NCI-H748 (cell line): Measurements from ENCODE around the gene PATL2.
"Not testable (repeated sequence)": the region's sequence is repeated elsewhere in the genome, so short reads cannot be mapped to it uniquely, and the experiment has no call there.

ENCODE experiments used
- DNase-seq: peaks from one replicate; lab custom pipeline; 2025; ENCODE audit not compliant: unreplicated experiment; lab: John Stamatoyannopoulos, UW

PATL2 gene

DNA sequence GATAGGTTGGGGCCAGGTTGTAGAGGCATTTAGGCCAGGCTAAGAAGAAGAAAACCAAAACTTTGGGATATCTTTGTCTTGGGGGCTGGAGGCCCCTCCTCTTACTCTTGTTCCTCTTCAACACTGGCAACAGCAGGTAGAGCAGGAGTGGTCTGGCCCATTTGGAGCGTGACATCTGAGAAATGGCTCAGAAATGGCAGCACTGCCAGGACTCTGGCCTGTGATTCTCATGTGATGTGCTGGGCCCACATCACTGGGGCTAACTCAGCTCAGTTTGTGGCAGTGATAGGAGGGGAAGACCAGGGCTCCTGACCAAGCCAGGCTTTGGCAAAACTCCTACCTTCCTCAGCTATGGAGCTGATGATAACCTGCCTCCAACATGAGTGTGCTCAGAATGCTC lies 18.5 kb downstream of the PATL2 start:
- no peak for DNase-seq

DNA sequence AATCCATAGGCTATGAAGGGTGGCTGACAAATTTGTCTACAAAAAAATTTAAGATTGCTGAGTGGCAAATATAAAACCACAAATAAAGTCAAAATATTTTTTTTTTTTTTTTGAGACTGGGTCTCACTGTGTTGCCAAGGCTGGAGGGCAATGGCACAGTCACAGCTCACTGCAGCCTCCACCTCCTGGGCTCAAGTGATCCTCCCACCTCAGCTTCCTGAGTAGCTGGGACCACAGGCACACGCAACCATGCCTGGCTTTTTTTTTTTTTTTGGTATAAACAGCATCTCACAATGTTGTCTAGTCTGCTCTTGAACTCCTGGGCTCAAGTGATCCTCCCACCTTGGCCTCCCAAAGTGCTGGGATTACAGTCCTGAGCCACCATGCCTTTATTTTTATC lies 20.9 kb downstream of the PATL2 start:
- DNase-seq, result not testable (repeated sequence)

DNA sequence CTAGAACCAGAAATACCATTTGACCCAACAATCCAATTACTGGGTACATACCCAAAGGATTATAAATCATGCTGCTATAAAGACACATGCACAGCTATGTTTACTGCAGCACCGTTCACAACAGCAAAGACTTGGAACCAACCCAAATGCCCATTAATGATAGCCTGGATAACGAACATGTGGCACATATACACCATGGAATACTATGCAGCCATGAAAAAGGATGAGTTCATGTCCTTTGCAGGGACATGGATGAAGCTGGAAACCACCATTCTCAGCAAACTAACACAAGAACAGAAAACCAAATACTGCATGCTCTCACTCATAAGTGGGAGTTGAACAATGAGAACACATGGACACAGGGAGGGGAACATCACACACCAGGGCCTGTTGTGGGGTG lies 21.8 kb downstream of the PATL2 start:
- not testable (repeated sequence) for DNase-seq

DNA sequence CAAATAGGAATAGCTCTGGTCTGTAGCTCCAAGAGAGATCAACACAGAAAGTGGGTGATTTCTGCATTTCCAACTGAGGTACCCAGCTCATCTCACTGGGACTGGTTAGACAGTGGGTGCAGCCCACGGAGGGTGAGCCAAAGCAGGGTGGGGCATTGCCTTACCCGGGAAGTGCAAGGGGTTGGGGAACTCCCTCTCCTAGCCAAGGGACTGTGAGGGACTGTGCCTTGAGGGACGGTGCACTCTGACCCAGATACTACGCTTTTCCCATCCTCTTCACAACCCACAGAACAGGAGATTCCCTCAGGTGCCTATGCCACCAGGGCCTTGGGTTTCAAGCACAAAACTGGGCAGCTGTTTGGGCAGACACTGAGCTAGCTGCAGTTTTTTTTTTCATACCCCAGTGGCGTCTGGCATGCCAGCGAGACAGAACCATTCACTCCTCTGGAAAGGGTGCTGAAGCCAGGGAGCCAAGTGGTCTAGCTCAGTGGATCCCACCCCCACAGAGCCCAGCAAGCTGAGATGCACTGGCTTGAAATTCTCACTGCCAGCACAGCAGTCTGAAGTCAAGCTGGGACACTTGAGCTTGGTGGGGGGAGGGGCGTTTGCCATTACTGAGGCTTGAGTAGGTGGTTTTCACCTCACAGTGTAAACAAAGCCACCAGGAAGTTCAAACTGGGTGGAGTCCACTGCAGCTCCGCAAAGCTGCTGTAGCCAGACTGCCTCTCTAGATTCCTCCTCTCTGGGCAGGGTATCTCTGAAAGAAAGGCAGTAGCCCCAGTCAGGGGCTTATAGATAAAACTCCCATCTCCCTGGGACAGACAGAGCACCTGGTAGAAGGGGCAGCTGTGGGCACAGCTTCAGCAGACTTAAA lies 28.1 kb downstream of the PATL2 start:
- peak; percentile 82 for DNase-seq

GRCh38 chr15:44682211-44682610 lies 28.9 kb downstream of the PATL2 start:
- no peak for DNase-seq

DNA sequence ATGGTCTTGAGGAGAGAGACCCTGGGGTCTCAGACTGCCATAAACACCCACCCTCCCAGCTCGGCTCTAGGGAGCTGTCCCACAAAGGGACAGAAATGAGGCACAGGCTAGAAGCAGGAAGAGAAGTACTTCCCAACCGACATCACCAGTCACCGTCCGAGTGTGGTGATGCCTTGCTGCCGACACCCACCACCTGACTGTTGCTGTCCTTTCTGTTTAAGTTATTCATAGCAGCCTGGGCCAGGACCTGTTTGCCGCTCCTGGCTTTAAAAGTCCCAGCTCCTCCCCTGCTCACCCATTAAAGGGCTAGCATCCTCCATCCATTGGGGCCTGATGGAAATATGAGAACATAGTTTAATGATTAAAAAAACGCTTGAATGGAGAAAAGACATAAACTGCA lies 34.4 kb downstream of the PATL2 start:
- DNase-seq, result no peak

DNA sequence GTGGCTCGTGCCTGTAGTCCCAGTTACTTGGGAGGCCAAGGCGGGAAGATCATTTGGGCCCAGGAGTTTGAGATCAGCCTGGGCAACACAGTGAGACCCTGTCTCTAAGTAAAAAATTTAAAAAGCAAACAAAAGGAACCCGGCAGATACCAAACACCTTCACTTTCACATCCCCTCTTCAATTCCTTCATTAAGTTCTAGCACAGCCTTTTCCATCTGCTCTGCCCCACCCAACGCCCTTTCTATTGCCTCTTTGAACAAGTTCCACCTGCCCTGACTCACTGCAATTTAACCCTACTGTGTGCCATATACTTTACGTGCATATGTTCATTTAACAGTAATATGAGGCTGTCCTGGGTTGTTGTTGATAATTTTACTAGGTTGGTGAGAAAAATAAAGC lies 35.2 kb downstream of the PATL2 start:
- no peak for DNase-seq

GRCh38 chr15:44673639-44674038 lies 37.5 kb downstream of the PATL2 start:
- no peak for DNase-seq

- no peak for DNase-seq
These were observed 40.8 kb downstream of the PATL2 start for GRCh38 chr15:44670087-44670950.

DNA sequence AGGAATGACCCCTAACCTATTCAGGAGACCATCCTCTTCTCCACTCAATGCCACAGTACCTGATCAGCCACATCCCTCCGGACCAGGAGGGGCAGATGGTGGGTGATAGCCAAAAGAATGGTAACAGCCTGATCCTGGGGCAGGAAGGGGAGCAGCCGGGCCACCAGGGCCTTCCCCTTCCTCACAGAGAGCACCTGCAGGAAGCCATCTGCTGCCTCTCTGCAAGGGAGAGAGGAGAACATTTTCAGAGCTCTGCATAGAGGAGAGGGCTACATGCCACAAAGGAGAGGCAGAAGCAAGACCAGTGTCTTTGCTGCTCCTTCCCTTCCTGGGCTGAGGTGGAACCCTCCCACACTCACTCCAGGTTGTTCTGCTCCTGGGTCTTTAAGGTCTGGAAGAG lies 42.2 kb downstream of the PATL2 start:
- no peak for DNase-seq

DNA sequence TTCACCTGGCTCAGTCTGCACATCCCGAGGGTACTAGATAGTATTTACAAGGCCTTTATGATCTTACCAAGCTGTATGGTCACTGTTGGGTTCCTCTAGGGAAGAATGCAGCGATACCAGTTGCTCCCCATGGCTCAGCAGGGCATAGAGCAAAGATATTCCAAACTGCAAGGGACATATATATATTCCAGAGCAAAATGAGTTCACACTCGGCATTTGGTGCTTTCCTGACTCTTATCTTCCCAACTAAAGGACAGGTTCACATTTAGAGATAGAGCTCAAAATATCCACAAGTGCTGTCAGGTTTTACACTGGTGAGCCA lies 44.1 kb downstream of the PATL2 start:
- DNase-seq, result no peak

GRCh38 chr15:44666210-44667038 lies 44.7 kb downstream of the PATL2 start:
- DNase-seq, result no peak

- peak; percentile 97 for DNase-seq
These were observed 47.5 kb downstream of the PATL2 start, which contains the start of gene SPG11 for GRCh38 chr15:44663410-44664308. TSS of gene SPG11 (minus strand) at chr15:44663662. CDS start at chr15:44663647, 15 bp downstream.

DNA sequence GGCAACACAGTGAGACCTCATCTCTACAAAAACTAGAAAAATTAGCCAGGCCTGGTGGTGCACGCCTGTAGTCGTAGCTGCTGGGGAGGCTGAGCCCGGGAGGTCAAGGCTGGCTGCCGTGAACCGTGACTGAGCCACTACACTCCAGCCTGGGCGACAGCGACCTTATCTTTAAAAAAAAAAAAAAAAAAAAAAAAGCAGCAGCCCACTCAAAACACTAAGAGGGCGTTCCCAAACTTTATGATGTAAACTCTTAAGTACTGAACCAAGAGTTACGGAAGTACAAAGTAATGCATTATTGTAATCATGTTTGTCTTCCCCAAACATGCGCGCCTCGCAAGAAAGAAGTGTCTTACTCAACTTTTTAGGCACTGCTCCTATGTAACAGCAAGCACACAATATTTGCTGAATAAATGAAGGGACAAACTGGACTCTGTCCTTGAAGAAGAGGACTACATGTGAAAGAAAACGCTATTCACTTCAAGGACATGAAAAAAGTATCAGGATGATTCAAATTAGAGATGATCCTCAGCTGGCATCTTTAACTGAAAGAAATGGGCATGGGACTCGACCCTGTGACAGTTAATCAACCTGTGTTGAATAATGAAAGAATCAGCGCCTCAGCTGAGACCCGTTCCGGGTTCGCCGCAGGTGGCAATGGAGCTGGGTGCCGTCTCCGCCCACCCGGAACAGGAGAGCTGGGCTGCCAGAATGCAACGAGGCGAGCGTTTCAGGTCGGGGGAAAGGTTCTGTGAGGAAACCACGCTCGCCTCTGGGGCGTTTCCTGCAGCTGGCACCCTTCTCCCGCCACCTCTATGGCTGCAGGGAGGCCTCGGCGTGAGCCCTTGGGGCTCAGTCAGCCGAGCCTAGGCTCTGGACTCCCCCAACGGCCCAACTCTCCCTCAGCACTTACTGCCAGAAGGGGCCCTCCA lies 48.4 kb downstream of the PATL2 start:
- peak; percentile 68 for DNase-seq

DNA sequence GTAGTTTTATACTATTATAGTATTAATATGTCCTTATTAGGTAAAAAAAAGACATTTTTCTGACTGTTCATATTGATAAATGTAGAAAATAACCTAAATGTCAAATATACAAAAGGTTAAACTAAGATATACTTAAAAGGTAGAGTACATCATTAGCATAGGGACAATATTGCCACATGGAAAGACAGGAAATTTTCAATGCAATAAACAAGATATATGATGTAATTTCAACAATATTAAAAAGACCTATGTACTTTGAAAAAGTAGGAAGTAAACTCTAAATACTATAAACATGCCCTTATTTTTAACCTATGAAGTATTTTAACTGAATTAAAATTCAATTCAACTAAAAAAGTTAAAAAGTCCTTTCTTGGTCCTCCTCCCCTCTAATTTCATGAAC lies 49.5 kb downstream of the PATL2 start:
- no peak for DNase-seq

DNA sequence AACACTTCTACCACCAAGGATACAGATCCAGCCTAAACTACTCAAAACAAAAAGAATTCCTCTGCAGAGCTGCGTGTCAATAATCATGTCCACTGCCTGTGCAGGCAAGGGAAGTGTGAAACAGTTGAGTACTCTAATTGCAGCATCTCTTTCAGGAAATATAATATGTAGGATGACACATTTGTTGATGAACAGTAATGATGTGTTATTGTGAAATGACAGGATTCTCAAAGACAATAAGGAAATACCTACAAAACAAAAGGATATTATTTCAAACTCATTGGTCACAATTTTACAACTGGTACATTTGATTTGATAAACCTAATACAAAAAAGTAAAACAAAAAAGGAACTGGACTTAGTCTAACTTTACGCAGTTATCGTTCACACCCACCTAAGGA lies 52.1 kb downstream of the PATL2 start:
- no peak for DNase-seq

GRCh38 chr15:44657378-44657777 lies 53.7 kb downstream of the PATL2 start:
- DNase-seq, result no peak

DNA sequence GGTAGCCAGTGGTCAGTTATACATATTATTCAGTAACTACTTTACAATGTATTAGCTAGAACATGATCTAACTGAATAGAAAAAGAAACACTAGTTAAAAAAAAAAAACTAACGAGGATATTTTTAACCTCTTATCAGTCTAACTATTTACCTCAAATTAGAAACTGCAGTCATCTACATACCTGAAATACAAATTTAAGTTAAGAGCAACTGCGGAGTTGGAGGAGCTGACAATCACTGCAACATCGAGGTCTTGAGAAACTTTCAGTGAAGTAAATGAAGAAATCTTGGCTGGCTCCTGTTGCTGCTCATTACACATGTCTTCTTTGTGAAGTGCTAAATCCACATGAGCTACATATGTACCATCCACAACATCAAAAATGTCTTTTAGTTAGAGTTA lies 54.2 kb downstream of the PATL2 start:
- DNase-seq, result no peak

DNA sequence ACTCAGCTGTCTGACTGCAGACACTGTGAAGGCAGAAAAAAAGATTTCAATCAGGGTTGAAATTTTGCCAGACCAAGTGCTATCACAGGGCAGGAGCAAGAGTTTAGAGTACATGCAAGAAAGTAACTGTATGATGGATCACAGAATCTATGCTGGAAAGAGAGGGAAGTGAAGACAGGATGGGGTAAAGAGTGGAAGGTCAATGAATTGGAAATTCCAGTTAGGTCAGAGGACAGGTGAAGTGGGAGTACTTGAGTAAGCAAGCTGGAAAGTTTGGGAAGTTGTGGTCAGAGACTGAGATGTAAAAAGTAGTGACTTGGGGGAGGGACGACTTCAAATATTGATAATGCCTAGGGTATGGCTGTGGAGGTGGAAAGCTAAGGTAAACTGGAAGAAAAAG lies 54.8 kb downstream of the PATL2 start:
- no peak for DNase-seq
